Measurements from ENCODE around the gene EPHA8.
A peak's percentile ranks its signal among the peaks of the same experiment; 100 is the strongest.

The EPHA8 gene

GRCh38 chr1:22576150-22576544 is 12.9 kb downstream of the EPHA8 start:
- H3K14ac ChIP-seq (ENCODE audit: low read length in 2 of 2), result no peak overlapping the region

GRCh38 chr1:22576617-22577016 is 13.3 kb downstream of the EPHA8 start:
- Histone ChIP-seq H2BK12ac (ENCODE audit: low read length in 2 of 2) (no peak overlapping the region), H3K27ac (ENCODE audit: low read length, poor library complexity, severe bottlenecking) (no peak overlapping the region), H3K18ac (ENCODE audit: low read depth in 1 of 2, low read length in 2 of 2) (no peak overlapping the region), H3K36me3 (ENCODE audit: control insufficient read depth in 1 of 2, insufficient read depth in 2 of 2, low read depth in 1 of 2, low read length in 2 of 2) (no peaks in the 10 kb centered on the region), H3K23ac (ENCODE audit: low read length in 2 of 2) (no peak overlapping the region), H2AFZ (ENCODE audit: low read depth, low read length) (no peak overlapping the region), H3K4me1 (ENCODE audit: control insufficient read depth, insufficient read depth, low read depth, low read length) (no peaks in the 10 kb centered on the region), H2BK120ac (ENCODE audit: low read depth, low read length) (no peak overlapping the region), H4K8ac (ENCODE audit: low read length) (no peak overlapping the region), H2AK5ac (ENCODE audit: low read length, severe bottlenecking) (no peak overlapping the region), H4K91ac (ENCODE audit: low read length) (no peak overlapping the region), H3K27me3 (ENCODE audit: control insufficient read depth in 1 of 2, insufficient read depth in 1 of 2, low read length in 2 of 2) (peaks cover 29 to 61% of the 10 kb centered on the region in 2 experiments), H3K9ac (ENCODE audit: low read length) (no peak overlapping the region), H3K79me1 (replicated peaks; ENCODE audit: low read length, poor library complexity, severe bottlenecking) (no peaks in the 10 kb centered on the region), H3K4me3 (ENCODE audit: insufficient read depth in 1 of 2, low read depth in 1 of 2, low read length in 2 of 2) (no peak overlapping the region), H3K14ac (ENCODE audit: low read length in 2 of 2) (no peak overlapping the region), H3K9me3 (ENCODE audit: control insufficient read depth, low read length) (no peaks in the 10 kb centered on the region), H3K4ac (ENCODE audit: low read depth in 1 of 2, low read length in 2 of 2) (no peak overlapping the region), H2BK5ac (ENCODE audit: low read depth, low read length, poor library complexity, severe bottlenecking) (no peak overlapping the region), H2BK15ac (ENCODE audit: low read depth, poor library complexity, severe bottlenecking) (no peak overlapping the region), H3K4me2 (ENCODE audit: low read length, poor library complexity, severe bottlenecking) (no peak overlapping the region)
- no peak for DNase-seq
- WGBS, result 93% methylated on average over 24 of the region's 24 CpGs

More at GRCh38 chr1:22576150-22576544, 12.9 kb downstream of the EPHA8 start:
- Histone ChIP-seq H2AFZ (ENCODE audit: low read depth, low read length) (no peak overlapping the region), H3K9ac (ENCODE audit: low read length) (no peak overlapping the region), H3K18ac (ENCODE audit: low read depth in 1 of 2, low read length in 2 of 2) (no peak overlapping the region), H2AK5ac (ENCODE audit: low read length, severe bottlenecking) (no peak overlapping the region), H3K4me1 (ENCODE audit: control insufficient read depth, insufficient read depth, low read depth, low read length) (no peaks in the 10 kb centered on the region), H4K8ac (ENCODE audit: low read length) (no peak overlapping the region), H2BK120ac (ENCODE audit: low read depth, low read length) (no peak overlapping the region), H3K36me3 (ENCODE audit: control insufficient read depth in 1 of 2, insufficient read depth in 2 of 2, low read depth in 1 of 2, low read length in 2 of 2) (no peaks in the 10 kb centered on the region), H2BK12ac (ENCODE audit: low read length in 2 of 2) (no peak overlapping the region), H3K4ac (ENCODE audit: low read depth in 1 of 2, low read length in 2 of 2) (no peak overlapping the region), H3K27ac (ENCODE audit: low read length, poor library complexity, severe bottlenecking) (no peak overlapping the region), H3K4me2 (ENCODE audit: low read length, poor library complexity, severe bottlenecking) (no peak overlapping the region), H3K23ac (ENCODE audit: low read length in 2 of 2) (no peak overlapping the region), H3K9me3 (ENCODE audit: control insufficient read depth, low read length) (no peaks in the 10 kb centered on the region), H4K91ac (ENCODE audit: low read length) (no peak overlapping the region), H3K79me1 (replicated peaks; ENCODE audit: low read length, poor library complexity, severe bottlenecking) (no peaks in the 10 kb centered on the region), H3K4me3 (ENCODE audit: insufficient read depth in 1 of 2, low read depth in 1 of 2, low read length in 2 of 2) (no peak overlapping the region), H3K27me3 (ENCODE audit: control insufficient read depth in 1 of 2, insufficient read depth in 1 of 2, low read length in 2 of 2) (peaks cover 31 to 62% of the 10 kb centered on the region in 2 experiments), H2BK5ac (ENCODE audit: low read depth, low read length, poor library complexity, severe bottlenecking) (no peak overlapping the region), H2BK15ac (ENCODE audit: low read depth, poor library complexity, severe bottlenecking) (no peak overlapping the region)
- 92% methylated on average over 23 of the region's 23 CpGs for WGBS
- DNase-seq, result no peak

- Histone ChIP-seq H3K4me1 (ENCODE audit: control insufficient read depth, insufficient read depth, low read depth, low read length) (no peaks in the 10 kb centered on the region), H3K27me3 (ENCODE audit: control insufficient read depth in 1 of 2, insufficient read depth in 1 of 2, low read length in 2 of 2) (peaks cover 15 to 59% of the 10 kb centered on the region in 2 experiments), H2BK15ac (ENCODE audit: low read depth, poor library complexity, severe bottlenecking) (no peak overlapping the region), H3K4me2 (ENCODE audit: low read length, poor library complexity, severe bottlenecking) (no peak overlapping the region), H3K4me3 (ENCODE audit: insufficient read depth in 1 of 2, low read depth in 1 of 2, low read length in 2 of 2) (no peak overlapping the region), H2BK12ac (ENCODE audit: low read length in 2 of 2) (no peak overlapping the region), H3K79me1 (replicated peaks; ENCODE audit: low read length, poor library complexity, severe bottlenecking) (no peaks in the 10 kb centered on the region), H3K9ac (ENCODE audit: low read length) (no peak overlapping the region), H2AFZ (ENCODE audit: low read depth, low read length) (no peak overlapping the region), H3K18ac (ENCODE audit: low read depth in 1 of 2, low read length in 2 of 2) (no peak overlapping the region), H3K36me3 (ENCODE audit: control insufficient read depth in 1 of 2, insufficient read depth in 2 of 2, low read depth in 1 of 2, low read length in 2 of 2) (no peaks in the 10 kb centered on the region), H3K9me3 (ENCODE audit: control insufficient read depth, low read length) (no peaks in the 10 kb centered on the region), H2BK120ac (ENCODE audit: low read depth, low read length) (no peak overlapping the region), H3K23ac (ENCODE audit: low read length in 2 of 2) (no peak overlapping the region), H3K14ac (ENCODE audit: low read length in 2 of 2) (peak overlapping the region in 1 of 2 experiments; percentile 0), H3K4ac (ENCODE audit: low read depth in 1 of 2, low read length in 2 of 2) (no peak overlapping the region), H2BK5ac (ENCODE audit: low read depth, low read length, poor library complexity, severe bottlenecking) (no peak overlapping the region), H2AK5ac (ENCODE audit: low read length, severe bottlenecking) (no peak overlapping the region), H4K8ac (ENCODE audit: low read length) (no peak overlapping the region), H4K91ac (ENCODE audit: low read length) (peak overlapping the region; percentile 28), H3K27ac (ENCODE audit: low read length, poor library complexity, severe bottlenecking) (no peak overlapping the region)
- no peak for DNase-seq
- 92% methylated on average over 12 of the region's 12 CpGs for WGBS
These were observed 15.6 kb downstream of the EPHA8 start for GRCh38 chr1:22578732-22579361.

- H3K27ac ChIP-seq (ENCODE audit: low read length, poor library complexity, severe bottlenecking), result no peak overlapping the region
- H2BK12ac ChIP-seq (ENCODE audit: low read length in 2 of 2), result no peak overlapping the region
- no peak overlapping the region for H2AFZ ChIP-seq (ENCODE audit: low read depth, low read length)
- no peaks in the 10 kb centered on the region for H3K4me1 ChIP-seq (ENCODE audit: control insufficient read depth, insufficient read depth, low read depth, low read length)
- WGBS, result 84% methylated on average over 7 of the region's 7 CpGs
- H3K36me3 ChIP-seq (ENCODE audit: control insufficient read depth in 1 of 2, insufficient read depth in 2 of 2, low read depth in 1 of 2, low read length in 2 of 2), result no peaks in the 10 kb centered on the region
- no peaks in the 10 kb centered on the region for H3K79me1 ChIP-seq (replicated peaks; ENCODE audit: low read length, poor library complexity, severe bottlenecking)
- H2AK5ac ChIP-seq (ENCODE audit: low read length, severe bottlenecking), result no peak overlapping the region
- H3K4ac ChIP-seq (ENCODE audit: low read depth in 1 of 2, low read length in 2 of 2), result no peak overlapping the region
- no peak overlapping the region for H3K4me2 ChIP-seq (ENCODE audit: low read length, poor library complexity, severe bottlenecking)
- H3K18ac ChIP-seq (ENCODE audit: low read depth in 1 of 2, low read length in 2 of 2), result no peak overlapping the region
- no peak overlapping the region for H2BK5ac ChIP-seq (ENCODE audit: low read depth, low read length, poor library complexity, severe bottlenecking)
- H3K9ac ChIP-seq (ENCODE audit: low read length), result no peak overlapping the region
- no peak overlapping the region for H2BK120ac ChIP-seq (ENCODE audit: low read depth, low read length)
- H3K23ac ChIP-seq (ENCODE audit: low read length in 2 of 2), result no peak overlapping the region
- H3K9me3 ChIP-seq (ENCODE audit: control insufficient read depth, low read length), result no peaks in the 10 kb centered on the region
- H4K91ac ChIP-seq (ENCODE audit: low read length), result peak overlapping the region; percentile 29
- no peak for DNase-seq
- H3K4me3 ChIP-seq (ENCODE audit: insufficient read depth in 1 of 2, low read depth in 1 of 2, low read length in 2 of 2), result no peak overlapping the region
- H3K14ac ChIP-seq (ENCODE audit: low read length in 2 of 2), result no peak overlapping the region
- H2BK15ac ChIP-seq (ENCODE audit: low read depth, poor library complexity, severe bottlenecking), result no peak overlapping the region
- no peak overlapping the region for H4K8ac ChIP-seq (ENCODE audit: low read length)
- peaks cover 23 to 60% of the 10 kb centered on the region in 2 experiments for H3K27me3 ChIP-seq (ENCODE audit: control insufficient read depth in 1 of 2, insufficient read depth in 1 of 2, low read length in 2 of 2)
These were observed 16.4 kb downstream of the EPHA8 start for GRCh38 chr1:22579541-22580155.
